Duodenal mucosa (tissue), 2 donors: ENCODE data around the gene FBXO8.

ENCODE experiments used
- H3K27ac ChIP-seq: one replicate; pipeline ENCODE4 v1.7.0; 2013; ENCODE audit warnings: low read depth, low read length
- H3K27me3 ChIP-seq, 2 donors: one replicate each; pipeline ENCODE4 v1.7.0; 2013; ENCODE audit warnings: low read length in 2 of 2, control low read depth in 1 of 2; ENCODE audit not compliant: insufficient read depth in 2 of 2, control insufficient read depth in 1 of 2
- H3K36me3 ChIP-seq, 2 donors: one replicate each; pipeline ENCODE4 v1.7.0; 2013; ENCODE audit warnings: low read length in 2 of 2, control low read depth in 1 of 2; ENCODE audit not compliant: insufficient read depth in 2 of 2, control insufficient read depth in 1 of 2
- H3K4me1 ChIP-seq, 2 donors: one replicate each; pipeline ENCODE4 v1.7.0; 2013; ENCODE audit warnings: low read length in 2 of 2, control low read depth in 1 of 2; ENCODE audit not compliant: insufficient read depth in 2 of 2, control insufficient read depth in 1 of 2
- H3K4me3 ChIP-seq, 2 donors: one replicate each; pipeline ENCODE4 v1.7.0; 2013; ENCODE audit warnings: low read length in 2 of 2, low read depth in 1 of 2
- H3K9ac ChIP-seq, 2 donors: one replicate each; pipeline ENCODE4 v1.7.0; 2013; ENCODE audit warnings: low read length in 2 of 2, low read depth in 1 of 2
- H3K9me3 ChIP-seq, 2 donors: one replicate each; pipeline ENCODE4 v1.7.0; 2013; ENCODE audit warnings: low read length in 2 of 2, control low read depth in 1 of 2; ENCODE audit not compliant: control insufficient read depth in 1 of 2

The FBXO8 gene

GRCh38 chr4:174283507-174284471, at the start of gene FBXO8, which contains the start of gene CEP44:
Gene FBXO8 (minus strand): TSS chr4:174283667. CDS start chr4:174263092, 20,575 bp downstream.
Gene CEP44 (plus strand): TSS chr4:174283911. CDS start chr4:174299122, 15,211 bp downstream.
- H3K27me3 ChIP-seq: no peaks in the 10 kb centered on the region
- peak within 1 kb of the TSS; percentile 87 to 90 for H3K9ac ChIP-seq
- H3K36me3 ChIP-seq: no peaks in the 10 kb centered on the region
- no peaks in the 10 kb centered on the region for H3K9me3 ChIP-seq
- peaks cover 9 to 14% of the 10 kb centered on the region in 2 donors for H3K4me1 ChIP-seq
- H3K4me3 ChIP-seq: peak within 1 kb of the TSS; percentile 93 to 94
- peak within 1 kb of the TSS; percentile 97 for H3K27ac ChIP-seq

GRCh38 chr4:174332741-174333493, 49.5 kb upstream of the FBXO8 start:
- Histone ChIP-seq H3K4me1 (no peaks in the 10 kb centered on the region), H3K27ac (no peak overlapping the region), H3K9ac (no peak overlapping the region), H3K27me3 (no peaks in the 10 kb centered on the region), H3K9me3 (no peaks in the 10 kb centered on the region), H3K4me3 (no peak overlapping the region), H3K36me3 (peaks cover 0 to 3% of the 10 kb centered on the region in 2 donors)

GRCh38 chr4:174324725-174325124, 41.3 kb upstream of the FBXO8 start:
- Histone ChIP-seq H3K9me3 (no peaks in the 10 kb centered on the region), H3K4me3 (no peak overlapping the region), H3K4me1 (no peaks in the 10 kb centered on the region), H3K9ac (no peak overlapping the region), H3K27me3 (no peaks in the 10 kb centered on the region), H3K27ac (no peak overlapping the region), H3K36me3 (no peaks in the 10 kb centered on the region)

- H3K27me3 ChIP-seq: no peaks in the 10 kb centered on the region
- no peaks in the 10 kb centered on the region for H3K36me3 ChIP-seq
- no peaks in the 10 kb centered on the region for H3K9me3 ChIP-seq
Measured at GRCh38 chr4:174324236-174324635, 40.8 kb upstream of the FBXO8 start.

GRCh38 chr4:174320494-174321199, 37.2 kb upstream of the FBXO8 start:
- Histone ChIP-seq H3K9ac (no peak overlapping the region), H3K27ac (no peak overlapping the region), H3K4me1 (no peaks in the 10 kb centered on the region), H3K36me3 (peaks cover 0 to 4% of the 10 kb centered on the region in 2 donors), H3K9me3 (no peaks in the 10 kb centered on the region), H3K4me3 (no peak overlapping the region), H3K27me3 (no peaks in the 10 kb centered on the region)

More at GRCh38 chr4:174324236-174324635, 40.8 kb upstream of the FBXO8 start:
- H3K4me1 ChIP-seq: no peaks in the 10 kb centered on the region
- H3K9ac ChIP-seq: no peak overlapping the region
- H3K4me3 ChIP-seq: no peak overlapping the region
- H3K27ac ChIP-seq: no peak overlapping the region

- Histone ChIP-seq H3K36me3 (peaks cover 0 to 4% of the 10 kb centered on the region in 2 donors), H3K9ac (no peak overlapping the region), H3K27ac (no peak overlapping the region), H3K4me3 (no peak overlapping the region), H3K4me1 (no peaks in the 10 kb centered on the region), H3K27me3 (no peaks in the 10 kb centered on the region), H3K9me3 (no peaks in the 10 kb centered on the region)
Measured at GRCh38 chr4:174318829-174319764, 35.6 kb upstream of the FBXO8 start.

GRCh38 chr4:174317531-174317930, 34.1 kb upstream of the FBXO8 start:
- Histone ChIP-seq H3K27me3 (no peaks in the 10 kb centered on the region), H3K4me3 (no peak overlapping the region), H3K9ac (no peak overlapping the region), H3K4me1 (no peaks in the 10 kb centered on the region), H3K9me3 (no peaks in the 10 kb centered on the region), H3K36me3 (peaks cover 3 to 4% of the 10 kb centered on the region in 2 donors), H3K27ac (no peak overlapping the region)

GRCh38 chr4:174316954-174317353, 33.5 kb upstream of the FBXO8 start:
- no peaks in the 10 kb centered on the region for H3K27me3 ChIP-seq
- no peak overlapping the region for H3K27ac ChIP-seq
- no peak overlapping the region for H3K9ac ChIP-seq
- H3K36me3 ChIP-seq: peaks cover 4 to 6% of the 10 kb centered on the region in 2 donors
- no peaks in the 10 kb centered on the region for H3K4me1 ChIP-seq
- no peak overlapping the region for H3K4me3 ChIP-seq
- no peaks in the 10 kb centered on the region for H3K9me3 ChIP-seq

GRCh38 chr4:174316546-174316945, 33.1 kb upstream of the FBXO8 start:
- H3K27ac ChIP-seq: no peak overlapping the region
- H3K27me3 ChIP-seq: no peaks in the 10 kb centered on the region
- no peaks in the 10 kb centered on the region for H3K4me1 ChIP-seq
- no peaks in the 10 kb centered on the region for H3K9me3 ChIP-seq
- no peak overlapping the region for H3K4me3 ChIP-seq
- no peak overlapping the region for H3K9ac ChIP-seq
- H3K36me3 ChIP-seq: peaks cover 4 to 6% of the 10 kb centered on the region in 2 donors
